PC-3 (cell line): ENCODE measurements around the gene NR3C1. TPM values are rescaled to one million over a fixed set of nuclear protein-coding genes. Genes with fewer than 3 reads are reported as not detected.

Source experiments
- ATAC-seq: fragments of 200-7000 bp; cut with Tn5 transposase; 2 replicates; pipeline ENCODE4 v1.9.1; 2020; ENCODE audit warnings: mild to moderate bottlenecking, moderate library complexity
- BruUV-seq: library from RNA; stranded (reverse); fragments of 400-500 nt; replicated peaks from 2 replicates; lab custom pipeline; 2021; lab: Mats Ljungman, UMichigan
- CTCF ChIA-PET: fragments of 300-600 bp; sonication (Branson Sonifier 250); formaldehyde crosslinking; loops from one replicate; lab custom pipeline; 2022; ENCODE audit warnings: antibody characterized with exemption; lab: Charles Lee
- POLR2A ChIA-PET: fragments of 300-600 bp; sonication (Branson Sonifier 250); formaldehyde crosslinking; loops from one replicate; lab custom pipeline; 2022; ENCODE audit warnings: antibody characterized with exemption; ENCODE audit not compliant: unreplicated experiment; lab: Charles Lee
- DNase-seq: peaks from one replicate; pipeline ENCODE4 v3.0.0-alpha.2; 2015
- H2AFZ ChIP-seq: fragments of 300-600 bp; sonication (generic); 2 replicates; pipeline ENCODE4 v1.6.0; 2016; ENCODE audit warnings: antibody characterized with exemption, low read length
- H3F3A ChIP-seq: fragments of 300-600 bp; sonication (generic); one replicate; pipeline ENCODE4 v1.6.0; 2017; ENCODE audit warnings: antibody characterized with exemption, low read length, control low read depth, mild to moderate bottlenecking; ENCODE audit not compliant: unreplicated experiment
- H3K27ac ChIP-seq: fragments of 300-600 bp; sonication (generic); 2 replicates; pipeline ENCODE4 v1.5.1; 2016; ENCODE audit warnings: mild to moderate bottlenecking, low read length
- H3K27me3 ChIP-seq: fragments of 300-600 bp; sonication (generic); 2 replicates; pipeline ENCODE4 v1.6.1; 2016; ENCODE audit warnings: low read length, mixed read lengths
- H3K36me3 ChIP-seq: fragments of 300-600 bp; sonication (generic); 2 replicates; pipeline ENCODE4 v1.6.1; 2016; ENCODE audit warnings: low read depth, mixed run types, low read length, mixed read lengths
- H3K4me1 ChIP-seq: fragments of 300-600 bp; sonication (generic); 2 replicates; pipeline ENCODE4 v1.5.1; 2016; ENCODE audit warnings: low read length; ENCODE audit not compliant: insufficient read depth
- H3K4me2 ChIP-seq: fragments of 300-600 bp; sonication (generic); 2 replicates; pipeline ENCODE4 v1.6.0; 2016; ENCODE audit warnings: low read length
- H3K4me3 ChIP-seq: fragments of 300-600 bp; sonication (generic); 2 replicates; pipeline ENCODE4 v1.5.1; 2016; ENCODE audit warnings: mild to moderate bottlenecking, low read length, mixed read lengths
- H3K79me2 ChIP-seq: fragments of 300-600 bp; sonication (generic); 2 replicates; pipeline ENCODE4 v1.6.1; 2017; ENCODE audit warnings: low read length, mixed read lengths
- H3K9ac ChIP-seq: fragments of 300-600 bp; sonication (generic); 2 replicates; pipeline ENCODE4 v1.6.0; 2016; ENCODE audit warnings: mild to moderate bottlenecking, low read length
- H3K9me2 ChIP-seq: fragments of 300-600 bp; sonication (generic); replicated peaks from 2 replicates; pipeline ENCODE4 v1.6.1; 2016; ENCODE audit warnings: mixed run types, low read length, mixed read lengths
- H3K9me3 ChIP-seq: fragments of 300-600 bp; sonication (generic); 2 replicates; pipeline ENCODE4 v1.6.1; 2016; ENCODE audit warnings: low read length, mixed read lengths
- H4K20me1 ChIP-seq: fragments of 300-600 bp; sonication (generic); 2 replicates; pipeline ENCODE4 v1.6.1; 2016; ENCODE audit warnings: low read length, mixed read lengths
- EZH2 ChIP-seq: fragments of 300-600 bp; sonication (generic); IDR thresholded peaks from one replicate; pipeline ENCODE4 v1.6.1; 2017; ENCODE audit warnings: antibody characterized with exemption, mild to moderate bottlenecking, low read length; ENCODE audit not compliant: unreplicated experiment
- EZH2phosphoT487 ChIP-seq: fragments of 300-600 bp; sonication (generic); IDR thresholded peaks from 2 replicates; pipeline ENCODE4 v1.6.1; 2018; ENCODE audit warnings: mild to moderate bottlenecking, antibody characterized with exemption, low read length, borderline replicate concordance
- intact Hi-C: fragments of 100-400 bp; cut with micrococcal nuclease; formaldehyde crosslinking; loops from 2 replicates; pipeline ENCODE4 v1.9.0; 2023
- total RNA-seq: library from RNA; depleted of rRNA; stranded (reverse); fragments of >200 nt; gene quantifications from 2 replicates; pipeline ENCODE4 v1.2.3, GENCODE V29; 2014
- TF ChIP-seq, protein P1 (sequence below): fragments of 300-600 bp; sonication (generic); conservative IDR thresholded peaks from 2 replicates; pipeline ENCODE4 v1.5.1; 2017; ENCODE audit warnings: antibody characterized with exemption, low read depth, mild to moderate bottlenecking, low read length

NR3C1 gene
- total RNA-seq, 1 experiment from 2014 or later, result 13.0 TPM

- Histone ChIP-seq H3K9me3 (no peaks in the 10 kb centered on the region), H3K4me2 (no peak overlapping the region), H3K27ac (no peak overlapping the region), H4K20me1 (no peaks in the 10 kb centered on the region), H3K27me3 (no peaks in the 10 kb centered on the region), H3F3A (no peaks in the 10 kb centered on the region), H3K36me3 (0 out of 2 replicates have a peak, but pooled peaks cover 3% of the 10 kb centered on the region), H3K9me2 (no peaks in the 10 kb centered on the region), H3K79me2 (no peaks in the 10 kb centered on the region), H3K4me3 (no peak overlapping the region), H3K4me1 (peaks cover 4% of the 10 kb centered on the region), H2AFZ (no peak overlapping the region), H3K9ac (no peak overlapping the region)
- intact Hi-C loops, result no loop called here
- TF ChIP-seq EZH2 (no peak), EZH2phosphoT487 (no peak)
- TF ChIP-seq, protein P1, sequence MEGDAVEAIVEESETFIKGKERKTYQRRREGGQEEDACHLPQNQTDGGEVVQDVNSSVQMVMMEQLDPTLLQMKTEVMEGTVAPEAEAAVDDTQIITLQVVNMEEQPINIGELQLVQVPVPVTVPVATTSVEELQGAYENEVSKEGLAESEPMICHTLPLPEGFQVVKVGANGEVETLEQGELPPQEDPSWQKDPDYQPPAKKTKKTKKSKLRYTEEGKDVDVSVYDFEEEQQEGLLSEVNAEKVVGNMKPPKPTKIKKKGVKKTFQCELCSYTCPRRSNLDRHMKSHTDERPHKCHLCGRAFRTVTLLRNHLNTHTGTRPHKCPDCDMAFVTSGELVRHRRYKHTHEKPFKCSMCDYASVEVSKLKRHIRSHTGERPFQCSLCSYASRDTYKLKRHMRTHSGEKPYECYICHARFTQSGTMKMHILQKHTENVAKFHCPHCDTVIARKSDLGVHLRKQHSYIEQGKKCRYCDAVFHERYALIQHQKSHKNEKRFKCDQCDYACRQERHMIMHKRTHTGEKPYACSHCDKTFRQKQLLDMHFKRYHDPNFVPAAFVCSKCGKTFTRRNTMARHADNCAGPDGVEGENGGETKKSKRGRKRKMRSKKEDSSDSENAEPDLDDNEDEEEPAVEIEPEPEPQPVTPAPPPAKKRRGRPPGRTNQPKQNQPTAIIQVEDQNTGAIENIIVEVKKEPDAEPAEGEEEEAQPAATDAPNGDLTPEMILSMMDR, result no peak
- BruUV-seq, result no TSS peak
- DNase-seq (no peak), ATAC-seq (no peak)
- ChIA-PET POLR2A (no interaction called here), CTCF (no interaction called here)
Observed at GRCh38 chr5:143284521-143284920, 119.0 kb downstream of the NR3C1 start.

DNA sequence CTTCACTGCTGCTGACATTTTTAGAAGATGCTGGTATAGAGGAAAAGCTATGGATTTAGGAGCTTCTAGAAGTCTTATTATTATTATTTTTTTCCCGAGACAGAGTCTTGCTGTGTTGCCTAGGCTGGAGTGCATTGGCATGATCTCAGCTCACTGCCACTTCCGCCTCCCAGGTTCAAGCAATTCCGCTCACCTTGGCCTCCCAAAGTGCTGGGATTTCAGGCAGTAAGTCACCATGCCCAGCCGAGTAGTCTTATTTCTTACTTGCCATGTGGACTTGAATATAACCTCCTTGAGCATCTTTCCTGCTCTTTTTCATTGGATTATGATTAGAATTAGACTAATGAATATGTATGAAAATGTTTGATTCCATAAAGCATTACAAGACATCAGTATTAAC is 119.5 kb downstream of the NR3C1 start:
- no peak for DNase-seq
- no TSS peak for BruUV-seq
- no peak for ATAC-seq
- Histone ChIP-seq H3K27ac (no peak overlapping the region), H3K36me3 (0 out of 2 replicates have a peak, but pooled peaks cover 3% of the 10 kb centered on the region), H3K9me3 (no peaks in the 10 kb centered on the region), H3K9me2 (no peaks in the 10 kb centered on the region), H3K4me3 (no peak overlapping the region), H3K9ac (no peak overlapping the region), H3K4me1 (peaks cover 4% of the 10 kb centered on the region), H3F3A (no peaks in the 10 kb centered on the region), H3K4me2 (no peak overlapping the region), H4K20me1 (no peaks in the 10 kb centered on the region), H3K27me3 (no peaks in the 10 kb centered on the region), H3K79me2 (no peaks in the 10 kb centered on the region), H2AFZ (no peak overlapping the region)
- ChIA-PET POLR2A (no interaction called here), CTCF (no interaction called here)
- intact Hi-C loops, result no loop called here
- no peak for TF ChIP-seq EZH2
- TF ChIP-seq, protein P1, result no peak
- TF ChIP-seq EZH2phosphoT487, result no peak

DNA sequence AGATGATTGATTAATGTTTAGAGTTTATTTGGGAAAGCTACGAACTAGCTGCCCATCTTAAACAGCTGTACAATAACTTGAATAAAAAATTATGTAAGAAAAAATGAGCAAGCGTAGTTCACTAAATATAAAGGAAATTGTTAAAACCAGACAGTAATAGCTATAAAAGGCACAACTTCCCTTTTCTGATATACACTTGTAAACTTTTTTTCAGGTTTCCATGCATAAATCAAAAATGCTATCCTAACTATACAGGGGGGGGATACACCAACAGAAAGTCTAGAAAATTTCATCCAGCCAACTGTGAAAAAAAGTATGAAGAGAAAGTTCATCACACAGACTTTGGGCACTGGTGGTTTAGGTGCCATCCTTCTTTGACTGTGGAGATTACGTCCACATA is 122.3 kb downstream of the NR3C1 start:
- H3K4me2 ChIP-seq, result no peak overlapping the region
- no peak overlapping the region for H2AFZ ChIP-seq
- H3K4me3 ChIP-seq, result no peak overlapping the region
- intact Hi-C loops, result no loop called here
- H3K4me1 ChIP-seq, result peaks cover 4% of the 10 kb centered on the region
- no peaks in the 10 kb centered on the region for H3F3A ChIP-seq
- no peaks in the 10 kb centered on the region for H3K9me3 ChIP-seq
- no peaks in the 10 kb centered on the region for H3K27me3 ChIP-seq
- H3K36me3 ChIP-seq, result 0 out of 2 replicates have a peak, but pooled peaks cover 3% of the 10 kb centered on the region
- H3K27ac ChIP-seq, result no peak overlapping the region
- DNase-seq, result no peak
- no peaks in the 10 kb centered on the region for H4K20me1 ChIP-seq
- POLR2A ChIA-PET, result interaction anchor here (0.5 kb wide), 1 partner anchor 92 kb away, joined by 6 read pairs; no protein-coding TSS in a partner anchor
- H3K9ac ChIP-seq, result no peak overlapping the region
- H3K9me2 ChIP-seq, result no peaks in the 10 kb centered on the region
- CTCF ChIA-PET, result no interaction called here
- no peak for TF ChIP-seq EZH2
- TF ChIP-seq EZH2phosphoT487, result no peak
- TF ChIP-seq, protein P1, result no peak
- BruUV-seq, result no TSS peak
- ATAC-seq, result no peak
- H3K79me2 ChIP-seq, result no peaks in the 10 kb centered on the region
